ENCODE results near the gene ZMIZ1. TPM values are rescaled to one million over a fixed set of nuclear protein-coding genes. Genes with fewer than 3 reads are reported as not detected.

ZMIZ1 gene
- polyA plus RNA-seq, 1 donor from 2014 or later: 26.8 TPM

DNA sequence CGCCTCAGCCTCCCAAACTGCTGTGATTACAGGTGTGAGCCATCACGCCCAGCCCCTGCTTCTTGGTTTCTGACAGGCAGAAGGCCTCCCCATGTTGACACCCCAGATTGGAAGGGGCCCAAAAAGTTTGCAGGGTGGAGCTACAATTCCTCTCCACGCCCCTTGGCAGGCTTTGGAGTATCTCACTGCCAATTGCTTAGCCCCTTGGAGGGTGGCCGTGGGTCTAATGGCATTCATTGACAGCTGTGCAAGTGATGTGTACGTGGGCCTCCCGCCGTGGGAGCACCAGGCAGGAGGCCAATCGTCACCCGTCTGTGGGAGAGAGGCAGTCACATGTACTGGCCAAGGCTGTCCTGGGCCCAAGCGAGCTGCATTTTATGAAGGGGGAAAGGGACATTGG lies 204.8 kb downstream of the ZMIZ1 start:
- Histone ChIP-seq H3F3A (ENCODE audit: insufficient read depth, low read length, poor library complexity, severe bottlenecking) (no peaks in the 10 kb centered on the region), H3K36me3 (ENCODE audit: insufficient read depth, low read length) (peaks cover 6% of the 10 kb centered on the region), H3K9me2 (ENCODE audit: insufficient read depth, low read length) (no peaks in the 10 kb centered on the region), H3K27me3 (ENCODE audit: insufficient read depth, low read depth, low read length) (no peaks in the 10 kb centered on the region), H3K9ac (ENCODE audit: low read length) (no peak overlapping the region), H3K4me2 (ENCODE audit: low read length) (no peak overlapping the region), H2AFZ (ENCODE audit: low read depth, low read length) (no peak overlapping the region), H4K20me1 (ENCODE audit: insufficient read depth) (peaks cover 57% of the 10 kb centered on the region), H3K27ac (ENCODE audit: low read length) (no peak overlapping the region), H3K79me2 (replicated peaks; ENCODE audit: insufficient read depth, low read length) (peaks cover 58% of the 10 kb centered on the region), H3K9me3 (ENCODE audit: low read length) (no peaks in the 10 kb centered on the region), H3K4me3 (ENCODE audit: low read length) (no peak overlapping the region)
- TF ChIP-seq EZH2 (IDR thresholded peaks at IDR 0.05; ENCODE audit: borderline replicate concordance, insufficient read depth, low read length, poor library complexity, severe bottlenecking) (no peak), RAD21 (conservative IDR thresholded peaks at IDR 0.05) (no peak), SMC3 (conservative IDR thresholded peaks at IDR 0.05; ENCODE audit: poor library complexity) (no peak), TAF1 (IDR thresholded peaks at IDR 0.05; ENCODE audit: low read depth) (no peak), EP300 (conservative IDR thresholded peaks at IDR 0.05; ENCODE audit: poor library complexity, severe bottlenecking) (no peak)
- TF ChIP-seq, protein P1, sequence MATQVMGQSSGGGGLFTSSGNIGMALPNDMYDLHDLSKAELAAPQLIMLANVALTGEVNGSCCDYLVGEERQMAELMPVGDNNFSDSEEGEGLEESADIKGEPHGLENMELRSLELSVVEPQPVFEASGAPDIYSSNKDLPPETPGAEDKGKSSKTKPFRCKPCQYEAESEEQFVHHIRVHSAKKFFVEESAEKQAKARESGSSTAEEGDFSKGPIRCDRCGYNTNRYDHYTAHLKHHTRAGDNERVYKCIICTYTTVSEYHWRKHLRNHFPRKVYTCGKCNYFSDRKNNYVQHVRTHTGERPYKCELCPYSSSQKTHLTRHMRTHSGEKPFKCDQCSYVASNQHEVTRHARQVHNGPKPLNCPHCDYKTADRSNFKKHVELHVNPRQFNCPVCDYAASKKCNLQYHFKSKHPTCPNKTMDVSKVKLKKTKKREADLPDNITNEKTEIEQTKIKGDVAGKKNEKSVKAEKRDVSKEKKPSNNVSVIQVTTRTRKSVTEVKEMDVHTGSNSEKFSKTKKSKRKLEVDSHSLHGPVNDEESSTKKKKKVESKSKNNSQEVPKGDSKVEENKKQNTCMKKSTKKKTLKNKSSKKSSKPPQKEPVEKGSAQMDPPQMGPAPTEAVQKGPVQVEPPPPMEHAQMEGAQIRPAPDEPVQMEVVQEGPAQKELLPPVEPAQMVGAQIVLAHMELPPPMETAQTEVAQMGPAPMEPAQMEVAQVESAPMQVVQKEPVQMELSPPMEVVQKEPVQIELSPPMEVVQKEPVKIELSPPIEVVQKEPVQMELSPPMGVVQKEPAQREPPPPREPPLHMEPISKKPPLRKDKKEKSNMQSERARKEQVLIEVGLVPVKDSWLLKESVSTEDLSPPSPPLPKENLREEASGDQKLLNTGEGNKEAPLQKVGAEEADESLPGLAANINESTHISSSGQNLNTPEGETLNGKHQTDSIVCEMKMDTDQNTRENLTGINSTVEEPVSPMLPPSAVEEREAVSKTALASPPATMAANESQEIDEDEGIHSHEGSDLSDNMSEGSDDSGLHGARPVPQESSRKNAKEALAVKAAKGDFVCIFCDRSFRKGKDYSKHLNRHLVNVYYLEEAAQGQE (IDR thresholded peaks at IDR 0.05; ENCODE audit: borderline replicate concordance): no peak
- TF ChIP-seq, protein P2, sequence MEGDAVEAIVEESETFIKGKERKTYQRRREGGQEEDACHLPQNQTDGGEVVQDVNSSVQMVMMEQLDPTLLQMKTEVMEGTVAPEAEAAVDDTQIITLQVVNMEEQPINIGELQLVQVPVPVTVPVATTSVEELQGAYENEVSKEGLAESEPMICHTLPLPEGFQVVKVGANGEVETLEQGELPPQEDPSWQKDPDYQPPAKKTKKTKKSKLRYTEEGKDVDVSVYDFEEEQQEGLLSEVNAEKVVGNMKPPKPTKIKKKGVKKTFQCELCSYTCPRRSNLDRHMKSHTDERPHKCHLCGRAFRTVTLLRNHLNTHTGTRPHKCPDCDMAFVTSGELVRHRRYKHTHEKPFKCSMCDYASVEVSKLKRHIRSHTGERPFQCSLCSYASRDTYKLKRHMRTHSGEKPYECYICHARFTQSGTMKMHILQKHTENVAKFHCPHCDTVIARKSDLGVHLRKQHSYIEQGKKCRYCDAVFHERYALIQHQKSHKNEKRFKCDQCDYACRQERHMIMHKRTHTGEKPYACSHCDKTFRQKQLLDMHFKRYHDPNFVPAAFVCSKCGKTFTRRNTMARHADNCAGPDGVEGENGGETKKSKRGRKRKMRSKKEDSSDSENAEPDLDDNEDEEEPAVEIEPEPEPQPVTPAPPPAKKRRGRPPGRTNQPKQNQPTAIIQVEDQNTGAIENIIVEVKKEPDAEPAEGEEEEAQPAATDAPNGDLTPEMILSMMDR (IDR thresholded peaks at IDR 0.05; ENCODE audit: poor library complexity, severe bottlenecking): no peak

DNA sequence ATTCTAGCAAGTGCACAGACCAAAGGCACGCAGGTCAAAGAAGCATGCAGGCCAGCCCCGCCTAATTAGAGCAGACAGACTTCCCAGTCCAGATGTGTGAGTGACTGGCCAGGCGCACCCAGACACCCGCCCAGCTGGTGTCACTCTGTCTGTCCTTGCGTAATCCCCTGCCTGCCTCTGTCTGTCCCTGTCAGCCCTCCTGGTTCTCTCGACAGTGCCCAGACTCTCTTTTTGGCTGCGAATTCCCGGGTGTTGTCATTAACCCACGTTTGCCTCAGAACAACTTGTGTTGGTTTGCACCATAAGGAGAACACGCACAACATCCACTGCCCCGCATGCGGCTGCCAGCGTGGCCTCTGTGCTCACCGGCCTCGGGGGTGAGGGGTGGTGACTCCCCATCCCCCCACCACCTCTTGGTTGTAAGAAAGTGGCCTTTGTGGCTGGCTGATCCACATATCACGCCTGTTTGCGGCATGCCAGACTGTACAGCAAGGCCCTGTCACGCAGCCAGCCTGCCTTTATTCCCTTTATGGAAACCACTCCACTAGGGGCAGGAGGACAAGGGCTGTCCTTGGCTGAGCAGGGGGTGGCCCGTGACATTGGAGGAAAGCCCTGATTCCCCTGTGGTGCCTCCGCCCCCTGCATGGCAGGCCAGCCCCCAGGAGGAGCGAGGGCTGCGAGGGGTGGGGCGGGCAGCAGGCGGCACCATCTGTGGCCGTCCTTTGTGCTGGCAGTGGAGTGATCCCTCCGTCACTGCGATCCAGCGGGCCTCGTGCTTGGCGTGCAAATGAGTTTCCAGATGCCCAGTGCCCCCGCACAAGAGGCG lies 205.7 kb downstream of the ZMIZ1 start:
- Histone ChIP-seq H3K9ac (ENCODE audit: low read length) (no peak overlapping the region), H3K36me3 (ENCODE audit: insufficient read depth, low read length) (peaks cover 6% of the 10 kb centered on the region), H3K27me3 (ENCODE audit: insufficient read depth, low read depth, low read length) (no peaks in the 10 kb centered on the region), H3K4me2 (ENCODE audit: low read length) (no peak overlapping the region), H4K20me1 (ENCODE audit: insufficient read depth) (peaks cover 54% of the 10 kb centered on the region), H3K9me2 (ENCODE audit: insufficient read depth, low read length) (no peaks in the 10 kb centered on the region), H2AFZ (ENCODE audit: low read depth, low read length) (no peak overlapping the region), H3K4me3 (ENCODE audit: low read length) (no peak overlapping the region), H3K9me3 (ENCODE audit: low read length) (no peaks in the 10 kb centered on the region), H3K27ac (ENCODE audit: low read length) (no peak overlapping the region), H3F3A (ENCODE audit: insufficient read depth, low read length, poor library complexity, severe bottlenecking) (no peaks in the 10 kb centered on the region), H3K79me2 (replicated peaks; ENCODE audit: insufficient read depth, low read length) (peaks cover 55% of the 10 kb centered on the region)
- TF ChIP-seq SMC3 (conservative IDR thresholded peaks at IDR 0.05; ENCODE audit: poor library complexity): no peak
- TF ChIP-seq RAD21 (conservative IDR thresholded peaks at IDR 0.05): no peak
- TF ChIP-seq EP300 (conservative IDR thresholded peaks at IDR 0.05; ENCODE audit: poor library complexity, severe bottlenecking): no peak
- no peak for TF ChIP-seq EZH2 (IDR thresholded peaks at IDR 0.05; ENCODE audit: borderline replicate concordance, insufficient read depth, low read length, poor library complexity, severe bottlenecking)
- TF ChIP-seq POLR2AphosphoS5 (IDR thresholded peaks at IDR 0.05): no peak
- TF ChIP-seq, protein P1 (IDR thresholded peaks at IDR 0.05; ENCODE audit: borderline replicate concordance): no peak
- TF ChIP-seq, protein P2 (IDR thresholded peaks at IDR 0.05; ENCODE audit: poor library complexity, severe bottlenecking): no peak
- no peak for TF ChIP-seq TAF1 (IDR thresholded peaks at IDR 0.05; ENCODE audit: low read depth)
- TF ChIP-seq MXI1 (conservative IDR thresholded peaks at IDR 0.05; ENCODE audit: poor library complexity, severe bottlenecking): no peak
